HK-2 (cell line): ENCODE results near the gene TFF1.

Source experiments
- DNase-seq: peaks from one replicate; pipeline ENCODE4 v3.0.0-alpha.2; 2018; ENCODE audit not compliant: unreplicated experiment

The TFF1 gene

GRCh38 chr21:42362700-42363099, 3.6 kb downstream of the TFF1 start:
- DNase-seq: no peak

GRCh38 chr21:42362198-42362597, 4.1 kb downstream of the TFF1 start:
- DNase-seq: no peak

- DNase-seq: no peak
These were observed 5.0 kb downstream of the TFF1 start for GRCh38 chr21:42361286-42361685.

- no peak for DNase-seq
These were observed 6.0 kb downstream of the TFF1 start for GRCh38 chr21:42360317-42360716.

- no peak for DNase-seq
These were observed 7.4 kb downstream of the TFF1 start for GRCh38 chr21:42358937-42359336.

GRCh38 chr21:42358261-42358660, 8.1 kb downstream of the TFF1 start:
- DNase-seq: no peak

GRCh38 chr21:42357307-42357706, 9.0 kb downstream of the TFF1 start:
- DNase-seq: no peak

- DNase-seq: no peak
These were observed 9.7 kb downstream of the TFF1 start for GRCh38 chr21:42356650-42357049.

- no peak for DNase-seq
These were observed 10.3 kb downstream of the TFF1 start for GRCh38 chr21:42356046-42356445.

- no peak for DNase-seq
These were observed 12.7 kb downstream of the TFF1 start for GRCh38 chr21:42353623-42354022.

- no peak for DNase-seq
These were observed 13.8 kb downstream of the TFF1 start for GRCh38 chr21:42352441-42353095.

- DNase-seq: no peak
These were observed 14.5 kb downstream of the TFF1 start for GRCh38 chr21:42351626-42352440.

- DNase-seq: no peak
These were observed 15.4 kb downstream of the TFF1 start, which contains the start of gene TFF2 for GRCh38 chr21:42350927-42351426. Gene TFF2 (minus strand): TSS chr21:42350994. CDS start chr21:42350957, 37 bp downstream.

GRCh38 chr21:42350318-42350910, 15.9 kb downstream of the TFF1 start:
- DNase-seq: no peak

GRCh38 chr21:42349420-42350317, 16.7 kb downstream of the TFF1 start:
- DNase-seq: no peak

- no peak for DNase-seq
These were observed 17.6 kb downstream of the TFF1 start for GRCh38 chr21:42348762-42349161.

- DNase-seq: no peak
These were observed 18.6 kb downstream of the TFF1 start for GRCh38 chr21:42347601-42348327.

GRCh38 chr21:42346866-42347600, 19.3 kb downstream of the TFF1 start:
- no peak for DNase-seq

- DNase-seq: no peak
These were observed 19.9 kb downstream of the TFF1 start for GRCh38 chr21:42346441-42346840.

- no peak for DNase-seq
These were observed 21.7 kb downstream of the TFF1 start for GRCh38 chr21:42344631-42345030.
